OCI-LY7 (cell line): Measurements from ENCODE around the gene ADAMTSL2.

ENCODE experiments used
- EZH2phosphoT487 ChIP-seq: fragments of 200-600 bp; sonication (generic); IDR thresholded peaks from 2 replicates; pipeline ENCODE4 v1.6.1; 2018; ENCODE audit warnings: low read depth, borderline replicate concordance, mild to moderate bottlenecking, mixed run types, antibody characterized with exemption, low read length, moderate library complexity, mixed read lengths
- TF ChIP-seq, protein P1 (sequence below): fragments of 200-600 bp; sonication (generic); conservative IDR thresholded peaks from 2 replicates; pipeline ENCODE4 v1.5.1; 2014; ENCODE audit warnings: mild to moderate bottlenecking, antibody characterized with exemption, low read length, moderate library complexity, mixed read lengths

DNA sequence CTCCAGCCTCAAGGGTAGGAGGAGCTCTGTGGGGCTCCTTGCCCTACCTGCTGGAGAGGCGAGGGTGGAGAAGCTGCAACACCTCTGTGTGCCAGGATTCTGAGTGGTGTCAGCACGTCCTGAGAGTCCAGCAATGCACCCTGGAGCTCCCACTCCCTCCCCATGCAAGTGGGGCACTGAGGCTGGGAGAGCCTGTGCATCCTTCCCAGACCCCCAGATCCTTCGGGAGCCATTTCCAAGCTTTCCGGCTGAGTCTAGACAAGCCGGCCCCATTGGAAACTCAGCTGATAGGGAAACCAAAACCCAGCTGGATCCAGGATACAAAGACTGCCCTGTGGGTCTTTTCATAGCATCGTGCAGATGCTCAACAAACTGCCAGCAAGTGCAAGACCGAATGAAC lies 72.9 kb downstream of the ADAMTSL2 start:
- TF ChIP-seq, protein P1, sequence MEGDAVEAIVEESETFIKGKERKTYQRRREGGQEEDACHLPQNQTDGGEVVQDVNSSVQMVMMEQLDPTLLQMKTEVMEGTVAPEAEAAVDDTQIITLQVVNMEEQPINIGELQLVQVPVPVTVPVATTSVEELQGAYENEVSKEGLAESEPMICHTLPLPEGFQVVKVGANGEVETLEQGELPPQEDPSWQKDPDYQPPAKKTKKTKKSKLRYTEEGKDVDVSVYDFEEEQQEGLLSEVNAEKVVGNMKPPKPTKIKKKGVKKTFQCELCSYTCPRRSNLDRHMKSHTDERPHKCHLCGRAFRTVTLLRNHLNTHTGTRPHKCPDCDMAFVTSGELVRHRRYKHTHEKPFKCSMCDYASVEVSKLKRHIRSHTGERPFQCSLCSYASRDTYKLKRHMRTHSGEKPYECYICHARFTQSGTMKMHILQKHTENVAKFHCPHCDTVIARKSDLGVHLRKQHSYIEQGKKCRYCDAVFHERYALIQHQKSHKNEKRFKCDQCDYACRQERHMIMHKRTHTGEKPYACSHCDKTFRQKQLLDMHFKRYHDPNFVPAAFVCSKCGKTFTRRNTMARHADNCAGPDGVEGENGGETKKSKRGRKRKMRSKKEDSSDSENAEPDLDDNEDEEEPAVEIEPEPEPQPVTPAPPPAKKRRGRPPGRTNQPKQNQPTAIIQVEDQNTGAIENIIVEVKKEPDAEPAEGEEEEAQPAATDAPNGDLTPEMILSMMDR = no peak
- TF ChIP-seq EZH2phosphoT487 = no peak
